Measurements from ENCODE around the gene SCYL1. TPM values are rescaled to one million over a fixed set of nuclear protein-coding genes. Genes with fewer than 3 reads are reported as not detected.

SCYL1 gene
- total RNA-seq, 2 experiments from 2014 or later = 56.8 to 62.9 TPM

DNA sequence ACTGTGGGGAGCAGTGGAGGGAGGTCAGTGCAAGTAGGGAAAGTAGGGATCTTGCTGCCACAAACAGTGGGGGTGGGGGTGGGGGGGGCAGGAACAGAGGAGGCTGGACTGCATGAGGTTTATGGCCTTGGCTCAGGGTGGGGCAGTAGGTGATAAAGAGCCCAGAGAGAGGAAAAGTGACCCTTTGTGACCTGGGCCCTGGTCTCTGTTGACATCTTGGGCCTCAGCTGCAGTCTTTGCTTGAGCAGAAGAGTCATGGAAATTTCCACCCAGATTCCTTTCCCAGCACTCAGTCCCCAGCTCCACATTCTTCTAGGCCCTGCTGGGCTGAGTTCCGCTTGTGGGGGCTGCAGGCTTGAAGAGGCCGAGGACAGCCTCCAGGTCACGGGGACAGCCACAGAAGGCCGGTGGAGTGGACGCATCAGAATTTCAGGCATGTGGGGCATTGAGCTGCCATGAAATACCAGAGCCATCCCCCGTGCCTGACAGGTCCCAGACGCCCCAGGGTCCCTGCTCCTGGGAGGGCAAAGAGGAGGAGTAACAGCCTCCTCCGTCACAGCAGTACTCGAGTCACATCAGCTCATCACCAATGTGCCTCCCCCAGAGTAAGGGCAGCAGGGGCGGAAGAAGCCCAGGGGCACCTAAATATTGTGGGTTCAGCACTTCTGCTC lies 35.7 kb upstream of the SCYL1 start:
- H3K27ac ChIP-seq (ENCODE audit: low read depth, low read length, poor library complexity, severe bottlenecking) = peak overlapping the region; percentile 65
- no peaks in the 10 kb centered on the region for H3K36me3 ChIP-seq (ENCODE audit: insufficient read depth, low read length)
- H3K4me3 ChIP-seq (ENCODE audit: low read depth, low read length, poor library complexity, severe bottlenecking) = peak overlapping the region; percentile 37
- ChIA-PET CTCF (ENCODE audit: unreplicated experiment) (interaction anchor here (0.9 to 2.2 kb wide), 2 partner anchors 7 to 11 kb away, joined by 3 to 6 read pairs; no protein-coding TSS in a partner anchor), POLR2A (interaction anchor here (0.5 to 11.1 kb wide), 8 partner anchors 10 to 81 kb away, joined by 3 to 199 read pairs (median 16); partner anchors contain the start of genes MALAT1 and NEAT1)
- intact Hi-C loops (cut with micrococcal nuclease; ENCODE audit: unreplicated experiment) = no loop called here
- H3K9me3 ChIP-seq (ENCODE audit: low read length) = no peaks in the 10 kb centered on the region
- peaks cover 77% of the 10 kb centered on the region for H3K4me1 ChIP-seq (ENCODE audit: insufficient read depth, low read length, poor library complexity, severe bottlenecking)
- H3K9me2 ChIP-seq (ENCODE audit: insufficient read depth, low read length) = no peaks in the 10 kb centered on the region
- H3K79me2 ChIP-seq (ENCODE audit: insufficient read depth, low read depth, low read length) = no peaks in the 10 kb centered on the region
- no peak for DNase-seq (ENCODE audit: low spot score)
- no TSS peak for BruUV-seq (replicated peaks)
- H4K20me1 ChIP-seq (ENCODE audit: insufficient read depth, low read length) = no peaks in the 10 kb centered on the region
- peak overlapping the region; percentile 71; the same call in 1 of the 2 replicates for H2AFZ ChIP-seq (ENCODE audit: low read length)
- no peak for TF ChIP-seq EZH2phosphoT487 (IDR thresholded peaks at IDR 0.05; ENCODE audit: borderline replicate concordance, low read depth, low read length)
- TF ChIP-seq, protein P1, sequence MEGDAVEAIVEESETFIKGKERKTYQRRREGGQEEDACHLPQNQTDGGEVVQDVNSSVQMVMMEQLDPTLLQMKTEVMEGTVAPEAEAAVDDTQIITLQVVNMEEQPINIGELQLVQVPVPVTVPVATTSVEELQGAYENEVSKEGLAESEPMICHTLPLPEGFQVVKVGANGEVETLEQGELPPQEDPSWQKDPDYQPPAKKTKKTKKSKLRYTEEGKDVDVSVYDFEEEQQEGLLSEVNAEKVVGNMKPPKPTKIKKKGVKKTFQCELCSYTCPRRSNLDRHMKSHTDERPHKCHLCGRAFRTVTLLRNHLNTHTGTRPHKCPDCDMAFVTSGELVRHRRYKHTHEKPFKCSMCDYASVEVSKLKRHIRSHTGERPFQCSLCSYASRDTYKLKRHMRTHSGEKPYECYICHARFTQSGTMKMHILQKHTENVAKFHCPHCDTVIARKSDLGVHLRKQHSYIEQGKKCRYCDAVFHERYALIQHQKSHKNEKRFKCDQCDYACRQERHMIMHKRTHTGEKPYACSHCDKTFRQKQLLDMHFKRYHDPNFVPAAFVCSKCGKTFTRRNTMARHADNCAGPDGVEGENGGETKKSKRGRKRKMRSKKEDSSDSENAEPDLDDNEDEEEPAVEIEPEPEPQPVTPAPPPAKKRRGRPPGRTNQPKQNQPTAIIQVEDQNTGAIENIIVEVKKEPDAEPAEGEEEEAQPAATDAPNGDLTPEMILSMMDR (conservative IDR thresholded peaks at IDR 0.05; ENCODE audit: low read length) = no peak
- peak overlapping the region; percentile 60 for H3K4me2 ChIP-seq (ENCODE audit: low read length)

DNA sequence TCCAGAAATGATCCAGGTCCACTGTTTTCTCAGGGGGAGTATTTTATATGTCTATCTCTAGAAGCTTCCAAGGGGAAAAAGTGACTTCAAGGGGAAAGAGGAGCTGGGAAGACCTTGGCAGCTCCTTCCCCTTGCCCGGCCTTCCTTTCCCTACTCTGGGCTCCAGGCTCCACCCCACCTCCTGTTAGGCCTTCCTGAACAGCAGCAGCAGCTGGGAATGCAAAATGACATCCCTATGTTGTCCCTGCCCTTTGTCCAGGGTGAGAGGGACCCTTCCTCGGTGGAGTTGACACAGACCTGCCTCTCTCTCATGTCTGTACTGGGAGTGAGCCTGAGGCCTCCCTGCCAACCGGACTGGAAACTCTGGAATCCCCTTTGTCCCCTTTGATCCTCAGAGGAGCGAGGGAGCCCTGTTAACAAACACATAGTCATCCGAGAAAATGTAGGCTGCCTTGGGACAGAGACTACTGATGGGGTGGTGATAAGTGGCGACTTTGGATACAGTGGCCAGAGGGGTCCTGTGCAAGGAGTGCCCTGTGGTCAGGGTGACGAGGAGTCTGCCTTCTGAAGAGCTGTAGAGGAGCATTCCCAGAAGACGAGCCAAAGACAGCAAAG lies 35.1 kb upstream of the SCYL1 start:
- ChIA-PET CTCF (ENCODE audit: unreplicated experiment) (no interaction called here), POLR2A (interaction anchor here (1.6 to 11.1 kb wide), 6 partner anchors 10 to 82 kb away, joined by 4 to 199 read pairs (median 30); partner anchors contain the start of genes MALAT1 and NEAT1)
- BruUV-seq (replicated peaks) = no TSS peak
- TF ChIP-seq, protein P1 (conservative IDR thresholded peaks at IDR 0.05; ENCODE audit: low read length) = no peak
- no peak for TF ChIP-seq EZH2phosphoT487 (IDR thresholded peaks at IDR 0.05; ENCODE audit: borderline replicate concordance, low read depth, low read length)
- DNase-seq (ENCODE audit: low spot score) = no peak
- Histone ChIP-seq H3K9me3 (ENCODE audit: low read length) (no peaks in the 10 kb centered on the region), H4K20me1 (ENCODE audit: insufficient read depth, low read length) (no peaks in the 10 kb centered on the region), H3K27ac (ENCODE audit: low read depth, low read length, poor library complexity, severe bottlenecking) (peak overlapping the region; percentile 65), H3K36me3 (ENCODE audit: insufficient read depth, low read length) (no peaks in the 10 kb centered on the region), H3K9me2 (ENCODE audit: insufficient read depth, low read length) (no peaks in the 10 kb centered on the region), H2AFZ (ENCODE audit: low read length) (peak overlapping the region; percentile 38; the same call in 1 of the 2 replicates), H3K79me2 (ENCODE audit: insufficient read depth, low read depth, low read length) (peaks cover 5% of the 10 kb centered on the region; the same call in 1 of the 2 replicates), H3K4me3 (ENCODE audit: low read depth, low read length, poor library complexity, severe bottlenecking) (no peak overlapping the region), H3K4me2 (ENCODE audit: low read length) (peak overlapping the region; percentile 60), H3K4me1 (ENCODE audit: insufficient read depth, low read length, poor library complexity, severe bottlenecking) (peaks cover 84% of the 10 kb centered on the region)
- intact Hi-C loops (cut with micrococcal nuclease; ENCODE audit: unreplicated experiment) = no loop called here
